Putamen (tissue), 1 donor: ENCODE data around the gene LRRC47.

Experiments used
- DNase-seq: peaks from one replicate; pipeline ENCODE4 v3.0.0-alpha.2; 2016; ENCODE audit warnings: low spot score

The LRRC47 gene

DNA sequence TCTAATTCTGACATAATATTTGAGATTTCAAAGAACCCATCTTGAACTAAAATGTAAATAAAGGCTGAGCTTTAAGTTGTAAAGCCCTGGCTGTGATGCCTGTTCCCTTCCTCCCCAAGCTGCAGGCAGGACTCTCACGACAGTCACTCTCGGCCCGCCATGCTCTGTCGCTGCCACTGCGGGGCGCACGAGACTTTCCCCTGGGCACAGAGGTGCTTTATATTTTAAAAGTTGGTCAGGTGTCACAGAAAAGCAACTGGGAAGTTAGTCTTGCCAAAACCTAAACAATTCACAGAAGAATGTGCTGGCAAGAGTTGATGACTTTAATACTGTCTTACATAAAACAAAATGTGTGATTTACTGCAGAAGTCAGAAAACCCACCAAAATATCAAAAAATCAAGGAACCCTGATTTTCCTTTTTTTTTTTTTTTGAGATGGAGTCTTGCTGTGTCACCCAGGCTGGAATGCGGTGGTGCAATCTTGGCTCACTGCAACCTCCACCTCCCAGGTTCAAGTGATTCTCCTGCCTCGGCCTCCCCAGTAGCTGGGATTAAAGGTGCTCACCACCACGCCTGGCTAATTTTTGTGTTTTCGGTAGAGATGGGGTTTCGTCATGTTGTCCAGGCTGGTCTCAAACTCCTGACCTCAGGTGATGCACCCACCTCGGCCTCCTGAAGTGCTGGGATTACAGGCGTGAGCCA lies 10.7 kb downstream of the LRRC47 start:
- DNase-seq = no peak

- DNase-seq = no peak
Measured at GRCh38 chr1:3785045-3785444, 11.3 kb downstream of the LRRC47 start.

DNA sequence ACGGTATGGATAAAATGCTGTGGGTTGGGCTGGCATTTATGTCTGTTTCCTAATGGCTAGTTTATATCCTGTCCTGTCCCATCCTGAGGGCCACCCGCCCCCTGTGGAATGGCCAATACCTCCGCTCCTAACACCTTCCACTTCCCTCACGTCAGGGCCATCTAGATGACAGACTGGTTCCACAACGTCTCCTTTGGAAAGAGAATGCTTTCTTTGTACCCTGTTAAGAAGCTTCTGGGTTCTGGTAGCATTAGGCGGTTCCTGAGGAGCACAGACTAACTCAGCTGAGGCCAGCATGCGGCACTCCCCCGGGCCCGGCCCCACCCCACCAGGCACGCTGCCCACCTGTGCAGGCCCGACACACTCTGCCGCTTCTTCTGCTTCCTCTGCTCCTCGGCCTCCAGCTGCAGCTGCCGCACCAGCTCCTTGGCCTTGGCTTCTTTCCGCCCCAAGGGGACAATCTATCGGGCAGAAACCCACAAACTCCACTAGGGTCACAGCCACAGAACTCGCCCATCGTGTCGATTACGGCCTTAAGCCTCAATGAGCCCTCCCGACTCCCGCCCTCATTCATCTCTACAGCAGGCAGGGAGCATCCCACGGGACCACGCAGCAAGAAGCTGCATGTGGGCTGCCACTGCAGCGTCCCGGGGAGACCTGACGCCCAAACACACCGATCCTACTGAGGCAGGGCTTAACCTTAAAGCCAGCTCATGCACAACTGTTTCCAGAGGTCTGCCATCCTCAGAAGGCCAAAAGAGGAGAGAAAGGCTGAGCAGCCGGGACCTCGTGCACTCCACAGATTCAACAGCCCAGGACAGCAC lies 12.4 kb downstream of the LRRC47 start:
- DNase-seq = no peak

- no peak for DNase-seq
Measured at GRCh38 chr1:3780901-3781300, 15.4 kb downstream of the LRRC47 start.

DNA sequence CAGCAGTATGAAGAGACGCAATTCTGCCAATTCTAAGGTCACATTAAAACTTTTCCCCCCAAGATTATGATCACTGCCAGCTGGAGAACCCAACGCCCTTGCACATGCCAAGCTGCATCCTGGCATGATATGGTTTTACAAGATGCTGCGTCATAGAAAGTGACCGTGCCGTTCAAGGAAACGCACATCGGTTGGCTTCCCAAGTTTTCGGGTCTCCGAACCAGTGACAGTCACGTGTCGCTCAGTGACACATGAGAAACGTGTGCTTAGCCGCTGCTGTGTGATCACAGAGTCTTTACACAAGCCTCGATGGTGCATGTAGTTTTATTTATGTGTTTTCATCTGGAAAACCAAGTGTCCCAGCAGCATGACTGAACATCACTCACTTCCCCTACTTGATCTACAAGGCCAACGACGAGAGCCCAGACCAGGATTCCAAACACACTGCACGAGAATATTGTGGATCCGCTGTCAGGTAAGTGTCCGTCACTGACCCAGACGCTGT lies 16.3 kb downstream of the LRRC47 start:
- DNase-seq = no peak

GRCh38 chr1:3779265-3779911 lies 16.9 kb downstream of the LRRC47 start:
- DNase-seq = no peak

- DNase-seq = no peak
Measured at GRCh38 chr1:3778590-3779264, 17.6 kb downstream of the LRRC47 start.

DNA sequence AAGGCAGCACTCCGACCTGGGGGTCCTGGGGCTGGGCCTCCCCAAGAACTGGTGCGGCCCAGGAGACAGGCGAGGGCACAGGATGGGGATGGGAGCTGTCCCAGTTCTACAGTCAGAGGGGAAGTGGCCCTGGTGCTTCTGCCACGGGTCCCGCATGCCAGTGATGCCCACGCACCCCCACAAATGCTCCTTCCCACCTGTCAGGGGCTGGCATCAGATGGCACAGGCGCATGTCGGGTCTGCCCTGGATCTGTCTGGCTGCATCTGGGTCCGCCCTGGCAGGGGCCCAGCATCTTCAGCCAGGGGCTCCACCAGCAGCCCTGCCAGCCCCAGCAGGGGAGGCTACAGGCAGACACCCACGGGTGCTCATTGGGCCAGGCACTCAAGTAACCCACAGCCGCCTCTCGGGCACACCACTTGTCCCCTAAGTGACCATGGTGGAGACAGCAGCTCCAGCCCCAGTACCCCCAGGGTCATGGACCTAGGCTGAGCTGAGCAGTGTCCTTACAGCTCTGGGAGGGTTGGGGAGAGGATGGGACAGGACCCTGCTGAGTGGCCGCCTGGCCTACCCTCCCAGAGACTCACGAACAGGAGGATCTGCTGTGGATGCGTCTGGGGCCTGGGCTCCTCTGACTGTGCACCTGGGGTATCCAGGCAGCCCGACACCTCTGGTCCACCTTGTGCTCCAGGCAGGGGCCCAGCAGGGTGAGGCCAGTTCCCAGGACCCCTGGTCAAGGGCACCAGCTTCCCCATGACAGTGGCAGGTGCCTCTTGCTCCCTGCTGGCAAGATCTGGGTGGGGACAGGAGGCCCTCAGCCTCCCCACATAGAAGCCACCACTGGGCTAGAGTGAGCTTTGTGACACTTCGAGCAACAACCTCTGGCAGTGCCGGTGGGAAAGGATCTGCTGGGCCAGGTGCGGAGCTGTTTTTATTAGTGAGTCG lies 18.4 kb downstream of the LRRC47 start:
- no peak for DNase-seq

DNA sequence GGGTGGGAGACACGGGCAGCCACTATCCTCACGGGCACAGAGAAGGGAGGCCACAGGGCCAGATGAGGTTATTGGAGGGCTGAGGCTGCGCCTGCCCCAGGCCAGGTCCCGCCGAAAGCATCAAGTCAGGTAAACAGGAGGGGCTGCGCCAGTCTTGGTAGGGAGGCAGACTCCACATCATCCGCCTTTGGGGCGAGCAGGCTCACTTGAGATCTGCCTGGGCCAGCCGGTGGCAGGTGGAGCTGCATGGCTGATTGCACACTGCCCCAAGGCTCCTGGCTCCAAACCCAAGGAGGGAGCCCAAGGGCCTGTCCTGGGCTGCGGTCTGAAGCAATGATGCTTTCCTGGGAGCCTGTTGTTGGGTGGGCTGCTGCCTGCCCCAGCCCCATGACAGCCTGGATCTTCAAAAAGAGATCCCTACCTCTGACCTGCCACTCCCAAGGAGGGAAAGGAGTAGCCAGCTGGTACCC lies 19.2 kb downstream of the LRRC47 start:
- DNase-seq = no peak

- DNase-seq = no peak
Measured at GRCh38 chr1:3776231-3776961, 19.9 kb downstream of the LRRC47 start.

- no peak for DNase-seq
Measured at GRCh38 chr1:3775490-3776230, 20.6 kb downstream of the LRRC47 start.

GRCh38 chr1:3774946-3775489 lies 21.3 kb downstream of the LRRC47 start:
- DNase-seq = no peak

DNA sequence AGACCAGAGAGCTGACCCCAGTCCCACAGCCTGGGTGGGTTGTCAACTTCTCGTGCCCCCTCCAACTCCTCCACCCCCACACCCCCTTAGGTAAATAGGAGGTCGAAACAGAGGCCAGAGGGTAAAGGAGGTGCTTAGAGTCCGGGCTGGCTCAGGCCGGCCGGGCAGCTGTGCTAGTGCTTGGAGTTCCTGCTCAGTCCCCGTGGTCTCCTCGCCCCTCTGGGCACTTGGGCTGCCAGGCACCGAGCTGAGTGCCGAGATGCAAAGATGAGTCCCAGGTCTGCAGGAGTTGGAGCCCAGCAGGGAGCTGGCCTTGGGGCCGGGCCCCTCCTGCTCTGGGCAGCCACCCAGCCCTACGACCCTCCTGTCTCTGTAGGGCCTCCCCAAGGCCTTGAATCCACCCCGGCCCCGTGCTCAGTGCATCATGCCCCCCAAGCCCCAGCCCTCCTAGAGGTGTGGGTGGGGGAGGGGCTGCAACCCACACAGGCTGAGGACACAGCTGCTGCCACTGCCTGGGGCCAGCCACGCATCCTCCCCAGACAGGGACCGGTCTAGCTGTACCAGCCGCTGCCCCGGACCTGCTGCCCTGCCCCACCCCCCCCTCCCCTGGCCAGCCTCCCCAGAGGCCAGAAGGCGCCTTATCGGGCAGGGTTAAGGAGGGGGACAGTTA lies 21.9 kb downstream of the LRRC47 start:
- DNase-seq = no peak

GRCh38 chr1:3773572-3774275 lies 22.6 kb downstream of the LRRC47 start:
- no peak for DNase-seq

DNA sequence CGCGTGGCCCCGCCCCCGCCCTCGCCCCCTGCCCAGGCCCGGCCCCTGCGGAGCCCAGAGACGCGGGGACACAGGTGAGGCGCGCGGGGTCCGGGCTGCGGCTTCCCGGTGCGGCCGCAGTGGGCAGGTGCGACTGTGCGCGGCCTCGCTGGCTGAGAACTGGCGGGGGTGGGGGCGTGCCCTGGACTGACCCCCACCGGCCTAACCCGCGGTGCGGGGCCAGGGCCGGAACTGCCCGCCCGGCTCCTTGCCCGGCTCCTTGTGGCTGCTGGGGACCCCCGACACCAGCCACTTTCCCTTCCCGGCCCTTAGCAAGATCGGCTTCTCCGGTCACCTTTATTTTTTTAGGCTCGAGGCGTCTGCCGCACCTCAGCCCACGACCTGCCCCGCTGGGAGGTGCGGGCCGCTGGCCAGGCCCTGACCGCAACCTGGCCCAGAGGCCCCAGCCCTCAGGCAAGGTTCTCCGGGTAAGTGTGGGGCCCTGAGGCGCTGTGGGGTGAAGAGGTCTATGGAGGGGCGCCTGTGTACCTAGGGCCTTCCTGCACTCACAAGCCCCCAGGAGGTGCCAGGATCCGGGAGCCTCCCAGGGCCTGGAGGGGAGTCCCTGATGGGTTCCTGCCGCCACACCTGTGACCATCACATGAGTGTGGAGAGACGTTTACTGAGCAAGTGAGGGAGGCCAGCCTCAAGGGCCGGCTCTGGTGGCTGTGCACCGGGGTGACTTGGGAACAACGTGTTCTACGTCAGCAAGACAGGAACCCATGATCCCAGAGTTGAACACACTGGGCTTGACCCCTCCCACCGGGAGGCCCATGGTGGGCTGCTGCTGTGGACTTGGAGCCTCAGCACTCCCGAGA lies 23.4 kb downstream of the LRRC47 start, which contains the start of gene SMIM1:
TSS of gene SMIM1 (plus strand) at position 35 of the 857 bp plus-strand sequence. CDS start 2,625 bp downstream, outside the sequence.
- no peak for DNase-seq

DNA sequence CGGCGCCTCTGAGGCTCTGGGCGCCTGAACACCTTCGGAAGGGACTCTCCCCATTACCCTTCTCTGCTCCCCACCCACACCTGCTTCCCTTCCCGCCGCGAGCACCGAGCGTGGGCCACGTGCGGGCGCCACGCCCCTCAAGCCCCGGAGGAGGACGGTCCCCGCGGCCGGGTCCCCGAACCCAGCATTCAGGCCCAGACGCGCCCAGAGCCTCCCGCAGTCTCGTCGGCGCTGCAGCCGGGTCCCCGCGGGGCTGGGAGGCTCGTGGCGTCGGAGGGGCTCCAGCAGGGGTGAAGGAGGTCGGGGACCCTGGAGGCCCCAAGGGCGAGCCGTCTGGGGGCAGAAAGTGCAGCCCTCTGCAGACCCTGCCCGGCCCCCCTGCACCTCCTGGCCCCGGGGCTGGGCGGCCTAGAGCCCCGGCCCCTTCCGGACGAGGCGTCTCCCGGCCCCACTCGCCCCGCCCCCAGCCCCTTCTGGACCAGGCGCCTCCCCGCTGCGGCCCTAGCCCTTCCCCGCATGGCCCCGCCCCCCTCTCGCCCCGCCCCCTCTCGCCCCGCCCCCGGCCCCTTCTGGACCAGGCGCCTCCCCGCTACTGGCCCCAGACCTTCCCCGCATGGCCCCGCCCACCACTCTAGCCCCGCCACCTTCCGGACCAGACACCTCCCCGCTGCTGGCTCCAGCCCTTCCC lies 24.1 kb downstream of the LRRC47 start:
- DNase-seq = no peak
